Kidney (tissue), 14 donors: ENCODE data around the gene ATG4A. TPM values are rescaled to one million over a fixed set of nuclear protein-coding genes. Genes with fewer than 3 reads are reported as not detected.

Experiments used
- DNase-seq, 5 donors: peaks; one replicate each; pipeline ENCODE4 v3.0.0-alpha.2; 2013 to 2020
- FAIRE-seq: peaks from 2 replicates; lab custom pipeline; 2012; peaks lifted over from hg19 to GRCh38; lab: Jason Lieb, UNC
- H3K27ac ChIP-seq, 2 donors: one replicate each; pipeline ENCODE4 v1.7.0; 2013; ENCODE audit warnings: low read depth in 2 of 2, low read length in 2 of 2, inconsistent platforms in 1 of 2
- H3K27me3 ChIP-seq: one replicate; pipeline ENCODE4 v1.7.1; 2013; ENCODE audit warnings: low read length, inconsistent platforms; ENCODE audit not compliant: control insufficient read depth, insufficient read depth
- H3K36me3 ChIP-seq, 3 donors: one replicate each; pipeline versions ENCODE4 v1.7.0 to v1.7.1; 2013; ENCODE audit warnings: low read length in 3 of 3, control low read depth in 1 of 3, inconsistent platforms in 1 of 3; ENCODE audit not compliant: insufficient read depth in 3 of 3, control insufficient read depth in 2 of 3
- H3K4me1 ChIP-seq, 3 donors: one replicate each; pipeline versions ENCODE4 v1.7.0 to v1.7.1; 2013; ENCODE audit warnings: low read length in 3 of 3, inconsistent platforms in 1 of 3, low read depth in 1 of 3; ENCODE audit not compliant: control insufficient read depth in 2 of 3, insufficient read depth in 2 of 3
- H3K4me3 ChIP-seq, 3 donors: one replicate each; pipeline versions ENCODE4 v1.7.0 to v1.8.1; 2013; ENCODE audit warnings: low read length in 3 of 3, control low read depth in 1 of 3, inconsistent platforms in 1 of 3
- H3K9ac ChIP-seq, 3 donors: one replicate each; pipeline versions ENCODE4 v1.7.0 to v1.7.1; 2013; ENCODE audit warnings: low read length in 3 of 3, control low read depth in 1 of 3, inconsistent platforms in 1 of 3
- H3K9me3 ChIP-seq, 3 donors: one replicate each; pipeline versions ENCODE4 v1.7.0 to v1.7.1; 2013; ENCODE audit warnings: low read length in 3 of 3, control low read depth in 1 of 3, inconsistent platforms in 1 of 3; ENCODE audit not compliant: control insufficient read depth in 2 of 3, insufficient read depth in 1 of 3
- intact Hi-C: fragments of 100-400 bp; cut with DNase I; formaldehyde crosslinking; loops from one replicate; pipeline ENCODE4 v1.11.1; 2022
- polyA plus RNA-seq: library from polyadenylated mRNA; stranded (reverse); fragments of 350-450 nt; fragmentation: Illumina TruSeq; extraction: RNeasy Lipid Tissue Mini Kit (QIAGEN cat#74804); gene quantifications from one replicate; pipeline ENCODE4 v1.2.3, GENCODE V29; 2014; ENCODE audit warnings: low read depth, low replicate concordance; ENCODE audit not compliant: insufficient read depth
- total RNA-seq: library from RNA; stranded (reverse); fragmentation: NEBNext Ultra II Directional; extraction: Animal tissue kit (Norgen Biotek cat#: 25700); gene quantifications from one replicate; pipeline ENCODE4 v1.2.1, GENCODE V29; 2021
- TF ChIP-seq, protein P1 (sequence below): IDR thresholded peaks from 3 replicates; pipeline ENCODE4 v1.5.1; 2012; ENCODE audit warnings: mild to moderate bottlenecking, moderate library complexity, borderline replicate concordance; ENCODE audit not compliant: insufficient read depth; ENCODE audit errors: extremely low read depth
- donor health status: control.
- donor health status: control.
- donor health status: control.
- donor health status: control.
- donor health status: control.
- donor health status: DM: yes; HTN: yes; CAD: no.
- donor health status: Normal renal cell carcinoma (clear cell type).

The ATG4A gene
- total and polyA plus RNA-seq, 2 donors from 2014 or later, result 14.7 to 17.1 TPM

- Histone ChIP-seq H3K27me3 (no peaks in the 10 kb centered on the region), H3K9me3 (no peaks in the 10 kb centered on the region), H3K4me3 (no peak overlapping the region), H3K4me1 (no peaks in the 10 kb centered on the region), H3K36me3 (no peaks in the 10 kb centered on the region), H3K27ac (no peak overlapping the region), H3K9ac (no peak overlapping the region)
- intact Hi-C loops, result no loop called here
- FAIRE-seq, result no peak
- DNase-seq, result no peak
- TF ChIP-seq, protein P1, sequence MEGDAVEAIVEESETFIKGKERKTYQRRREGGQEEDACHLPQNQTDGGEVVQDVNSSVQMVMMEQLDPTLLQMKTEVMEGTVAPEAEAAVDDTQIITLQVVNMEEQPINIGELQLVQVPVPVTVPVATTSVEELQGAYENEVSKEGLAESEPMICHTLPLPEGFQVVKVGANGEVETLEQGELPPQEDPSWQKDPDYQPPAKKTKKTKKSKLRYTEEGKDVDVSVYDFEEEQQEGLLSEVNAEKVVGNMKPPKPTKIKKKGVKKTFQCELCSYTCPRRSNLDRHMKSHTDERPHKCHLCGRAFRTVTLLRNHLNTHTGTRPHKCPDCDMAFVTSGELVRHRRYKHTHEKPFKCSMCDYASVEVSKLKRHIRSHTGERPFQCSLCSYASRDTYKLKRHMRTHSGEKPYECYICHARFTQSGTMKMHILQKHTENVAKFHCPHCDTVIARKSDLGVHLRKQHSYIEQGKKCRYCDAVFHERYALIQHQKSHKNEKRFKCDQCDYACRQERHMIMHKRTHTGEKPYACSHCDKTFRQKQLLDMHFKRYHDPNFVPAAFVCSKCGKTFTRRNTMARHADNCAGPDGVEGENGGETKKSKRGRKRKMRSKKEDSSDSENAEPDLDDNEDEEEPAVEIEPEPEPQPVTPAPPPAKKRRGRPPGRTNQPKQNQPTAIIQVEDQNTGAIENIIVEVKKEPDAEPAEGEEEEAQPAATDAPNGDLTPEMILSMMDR, result no peak
These were observed 77.6 kb downstream of the ATG4A start for GRCh38 chrX:108168961-108169740.

- DNase-seq (no peak), FAIRE-seq (no peak)
- no peaks in the 10 kb centered on the region for H3K4me1 ChIP-seq
- H3K9me3 ChIP-seq, result no peaks in the 10 kb centered on the region
- H3K9ac ChIP-seq, result no peak overlapping the region
- no peaks in the 10 kb centered on the region for H3K36me3 ChIP-seq
- TF ChIP-seq, protein P1, result no peak
- H3K27me3 ChIP-seq, result no peaks in the 10 kb centered on the region
- no peak overlapping the region for H3K4me3 ChIP-seq
- H3K27ac ChIP-seq, result no peak overlapping the region
- intact Hi-C loops, result no loop called here
These were observed 78.2 kb downstream of the ATG4A start for GRCh38 chrX:108169768-108170167.

DNA sequence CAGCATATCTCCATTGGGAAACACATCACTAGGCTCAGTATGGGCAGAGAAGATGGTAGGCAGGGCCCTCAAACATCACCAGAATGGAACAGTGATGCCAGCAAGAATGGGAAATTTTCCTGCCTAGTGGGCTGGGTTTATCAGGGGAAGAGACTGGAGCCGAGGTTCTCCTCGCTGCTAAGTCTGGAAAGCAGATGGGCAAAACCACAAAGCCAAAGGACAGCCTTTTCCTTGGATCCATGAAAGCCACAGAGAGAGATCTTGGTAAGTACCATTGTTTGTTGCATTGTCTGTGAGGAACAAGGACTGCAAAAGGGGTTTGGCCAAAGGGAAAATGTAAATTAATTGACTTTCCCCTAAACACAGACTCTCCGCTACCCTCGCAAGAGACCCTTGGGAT, 80.1 kb downstream of the ATG4A start:
- H3K9me3 ChIP-seq, result no peaks in the 10 kb centered on the region
- H3K27me3 ChIP-seq, result peaks cover 2% of the 10 kb centered on the region
- no peaks in the 10 kb centered on the region for H3K4me1 ChIP-seq
- TF ChIP-seq, protein P1, result no peak
- DNase-seq, result no peak
- intact Hi-C loops, result no loop called here
- no peak overlapping the region for H3K27ac ChIP-seq
- H3K36me3 ChIP-seq, result no peaks in the 10 kb centered on the region
- FAIRE-seq, result no peak
- no peak overlapping the region for H3K4me3 ChIP-seq
- no peak overlapping the region for H3K9ac ChIP-seq
